ENCODE measurements around the gene LENG9. TPM values are rescaled to one million over a fixed set of nuclear protein-coding genes. Genes with fewer than 3 reads are reported as not detected.

LENG9 gene
- total RNA-seq, 1 experiment from 2014 or later: 5.1 TPM

GRCh38 chr19:54422136-54422535, 41.4 kb downstream of the LENG9 start:
- no TSS peak for BruUV-seq (replicated peaks)
- Histone ChIP-seq H3K4me1 (ENCODE audit: control insufficient read depth, insufficient read depth, low read length) (peaks cover 15% of the 10 kb centered on the region), H3K4me3 (ENCODE audit: low read depth in 2 of 2, low read length in 2 of 2) (no peak overlapping the region), H3K36me3 (ENCODE audit: control insufficient read depth, insufficient read depth, low read length) (no peaks in the 10 kb centered on the region), H3K27ac (ENCODE audit: low read length) (no peak overlapping the region), H3K9me3 (ENCODE audit: control insufficient read depth, insufficient read depth, low read depth, low read length) (no peaks in the 10 kb centered on the region), H3K27me3 (ENCODE audit: control insufficient read depth, insufficient read depth, low read length) (no peaks in the 10 kb centered on the region)
- no peak for ATAC-seq
- ChIA-PET CTCF (interaction anchor here (1.0 kb wide), 1 partner anchor 253 kb away, joined by 3 read pairs; no protein-coding TSS in a partner anchor), POLR2A (interaction anchor here (0.7 kb wide), 1 partner anchor 311 kb away, joined by 13 read pairs; no protein-coding TSS in a partner anchor)
- TF ChIP-seq SIN3A (IDR thresholded peaks at IDR 0.05; ENCODE audit: borderline replicate concordance, insufficient read depth, low read depth, low read length) (no peak), CTCF (IDR thresholded peaks at IDR 0.05) (no peak), TCF7L2 (IDR thresholded peaks at IDR 0.05; ENCODE audit: low read depth, low read length) (no peak)
- no peak for DNase-seq (ENCODE audit: low read depth, low spot score)
- intact Hi-C loops (cut with micrococcal nuclease; ENCODE audit: unreplicated experiment) (no loop called here), in situ Hi-C loops (cut with HindIII; ENCODE audit: low pct_unique_long_range_greater_than_20kb, low sequenced_read_pairs) (no loop called here)

DNA sequence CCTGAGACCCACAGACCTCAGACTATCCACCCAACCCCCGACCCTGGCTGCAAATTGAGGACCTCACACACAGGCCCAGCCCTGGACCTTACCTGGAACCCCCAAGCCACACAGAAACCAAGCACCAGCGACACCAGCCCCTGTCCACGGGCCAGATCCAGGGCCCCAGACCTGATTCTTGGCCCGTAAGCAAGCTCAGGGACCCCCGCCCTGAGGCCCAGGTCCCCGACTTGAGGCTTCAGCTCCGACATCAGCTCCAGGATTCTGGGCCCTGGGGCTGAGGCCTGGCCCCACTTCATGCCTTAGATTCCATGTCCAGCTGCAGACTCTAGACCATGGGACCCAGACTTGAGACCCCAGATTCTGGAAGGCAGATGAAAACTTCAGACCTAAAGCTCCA, 42.1 kb downstream of the LENG9 start:
- POLR2A ChIA-PET: interaction anchor here (0.7 kb wide), 1 partner anchor 310 kb away, joined by 13 read pairs; no protein-coding TSS in a partner anchor

More for the DNA sequence above, 42.1 kb downstream of the LENG9 start:
- CTCF ChIA-PET: interaction anchor here (1.0 kb wide), 1 partner anchor 252 kb away, joined by 3 read pairs; no protein-coding TSS in a partner anchor
- ATAC-seq: no peak
- no peak overlapping the region for H3K4me3 ChIP-seq (ENCODE audit: low read depth in 2 of 2, low read length in 2 of 2)
- no peak for DNase-seq (ENCODE audit: low read depth, low spot score)
- H3K27ac ChIP-seq (ENCODE audit: low read length): no peak overlapping the region
- H3K4me1 ChIP-seq (ENCODE audit: control insufficient read depth, insufficient read depth, low read length): peaks cover 13% of the 10 kb centered on the region
- no peaks in the 10 kb centered on the region for H3K27me3 ChIP-seq (ENCODE audit: control insufficient read depth, insufficient read depth, low read length)
- in situ Hi-C loops (cut with HindIII; ENCODE audit: low pct_unique_long_range_greater_than_20kb, low sequenced_read_pairs): no loop called here
- intact Hi-C loops (cut with micrococcal nuclease; ENCODE audit: unreplicated experiment): no loop called here
- no peaks in the 10 kb centered on the region for H3K9me3 ChIP-seq (ENCODE audit: control insufficient read depth, insufficient read depth, low read depth, low read length)
- no peaks in the 10 kb centered on the region for H3K36me3 ChIP-seq (ENCODE audit: control insufficient read depth, insufficient read depth, low read length)
- TF ChIP-seq TCF7L2 (IDR thresholded peaks at IDR 0.05; ENCODE audit: low read depth, low read length) (no peak), POLR2AphosphoS5 (IDR thresholded peaks at IDR 0.05; ENCODE audit: low read depth, low read length) (no peak), SIN3A (IDR thresholded peaks at IDR 0.05; ENCODE audit: borderline replicate concordance, insufficient read depth, low read depth, low read length) (no peak), CTCF (IDR thresholded peaks at IDR 0.05) (no peak), REST (IDR thresholded peaks at IDR 0.05; ENCODE audit: insufficient read depth in 1 of 2, low read depth in 2 of 2, low read length in 1 of 2) (no peak)
- no TSS peak for BruUV-seq (replicated peaks)

Data from Panc1 (cell line).